ENCODE measurements around the gene SSH2.

The SSH2 gene

GRCh38 chr17:29711588-29712385 lies 218.2 kb downstream of the SSH2 start:
- Histone ChIP-seq H3K4me2 (ENCODE audit: insufficient read depth, low read length) (no peak overlapping the region), H3K9ac (ENCODE audit: low read depth, low read length) (no peak overlapping the region), H3K36me3 (ENCODE audit: insufficient read depth, low read length) (no peaks in the 10 kb centered on the region), H4K20me1 (ENCODE audit: insufficient read depth, low read length) (no peaks in the 10 kb centered on the region), H2AFZ (ENCODE audit: low read depth, low read length) (no peak overlapping the region), H3K27ac (ENCODE audit: low read length) (no peak overlapping the region), H3K79me2 (ENCODE audit: insufficient read depth, low read length) (no peaks in the 10 kb centered on the region), H3K4me1 (ENCODE audit: insufficient read depth, low read length) (peaks cover 12% of the 10 kb centered on the region), H3K9me3 (ENCODE audit: insufficient read depth, low read length, severe bottlenecking) (no peaks in the 10 kb centered on the region), H3K4me3 (ENCODE audit: low read depth in 1 of 2, low read length in 2 of 2) (no peak overlapping the region), H3K27me3 (ENCODE audit: insufficient read depth, low read length, poor library complexity) (no peaks in the 10 kb centered on the region)
- no peak for TF ChIP-seq CTCF (IDR thresholded peaks at IDR 0.05; ENCODE audit: borderline replicate concordance, extremely low read depth, low read length, poor library complexity, severe bottlenecking)
- no peak for TF ChIP-seq EZH2 (IDR thresholded peaks at IDR 0.05; ENCODE audit: borderline replicate concordance, low read depth, low read length, severe bottlenecking)
- DNase-seq (no peak), ATAC-seq (ENCODE audit: insufficient read depth, low read depth) (no peak)

GRCh38 chr17:29710891-29711418 lies 219.1 kb downstream of the SSH2 start:
- TF ChIP-seq CTCF (IDR thresholded peaks at IDR 0.05; ENCODE audit: borderline replicate concordance, extremely low read depth, low read length, poor library complexity, severe bottlenecking) (no peak), EZH2 (IDR thresholded peaks at IDR 0.05; ENCODE audit: borderline replicate concordance, low read depth, low read length, severe bottlenecking) (no peak)
- Histone ChIP-seq H3K27ac (ENCODE audit: low read length) (no peak overlapping the region), H3K27me3 (ENCODE audit: insufficient read depth, low read length, poor library complexity) (no peaks in the 10 kb centered on the region), H3K9me3 (ENCODE audit: insufficient read depth, low read length, severe bottlenecking) (no peaks in the 10 kb centered on the region), H3K9ac (ENCODE audit: low read depth, low read length) (no peak overlapping the region), H3K4me2 (ENCODE audit: insufficient read depth, low read length) (no peak overlapping the region), H2AFZ (ENCODE audit: low read depth, low read length) (no peak overlapping the region), H3K36me3 (ENCODE audit: insufficient read depth, low read length) (no peaks in the 10 kb centered on the region), H3K79me2 (ENCODE audit: insufficient read depth, low read length) (no peaks in the 10 kb centered on the region), H3K4me1 (ENCODE audit: insufficient read depth, low read length) (peaks cover 20% of the 10 kb centered on the region), H4K20me1 (ENCODE audit: insufficient read depth, low read length) (no peaks in the 10 kb centered on the region), H3K4me3 (ENCODE audit: low read depth in 1 of 2, low read length in 2 of 2) (no peak overlapping the region)
- no peak for ATAC-seq (ENCODE audit: insufficient read depth, low read depth)
- DNase-seq: no peak

GRCh38 chr17:29710520-29710884 lies 219.5 kb downstream of the SSH2 start:
- DNase-seq (no peak), ATAC-seq (ENCODE audit: insufficient read depth, low read depth) (no peak)
- H3K4me2 ChIP-seq (ENCODE audit: insufficient read depth, low read length): no peak overlapping the region
- no peaks in the 10 kb centered on the region for H3K36me3 ChIP-seq (ENCODE audit: insufficient read depth, low read length)
- no peak overlapping the region for H2AFZ ChIP-seq (ENCODE audit: low read depth, low read length)
- no peaks in the 10 kb centered on the region for H3K79me2 ChIP-seq (ENCODE audit: insufficient read depth, low read length)
- H4K20me1 ChIP-seq (ENCODE audit: insufficient read depth, low read length): no peaks in the 10 kb centered on the region
- H3K4me1 ChIP-seq (ENCODE audit: insufficient read depth, low read length): peaks cover 25% of the 10 kb centered on the region
- H3K27ac ChIP-seq (ENCODE audit: low read length): no peak overlapping the region
- H3K4me3 ChIP-seq (ENCODE audit: low read depth in 1 of 2, low read length in 2 of 2): no peak overlapping the region
- H3K9me3 ChIP-seq (ENCODE audit: insufficient read depth, low read length, severe bottlenecking): no peaks in the 10 kb centered on the region
- H3K27me3 ChIP-seq (ENCODE audit: insufficient read depth, low read length, poor library complexity): no peaks in the 10 kb centered on the region
- no peak for TF ChIP-seq CTCF (IDR thresholded peaks at IDR 0.05; ENCODE audit: borderline replicate concordance, extremely low read depth, low read length, poor library complexity, severe bottlenecking)
- no peak for TF ChIP-seq EZH2 (IDR thresholded peaks at IDR 0.05; ENCODE audit: borderline replicate concordance, low read depth, low read length, severe bottlenecking)
- H3K9ac ChIP-seq (ENCODE audit: low read depth, low read length): no peak overlapping the region
